ENCODE measurements around the gene VAX1.
A peak's percentile ranks its signal among the peaks of the same experiment; 100 is the strongest.
"Not testable (repeated sequence)": the region's sequence is repeated elsewhere in the genome, so short reads cannot be mapped to it uniquely, and the experiment has no call there.

The VAX1 gene

GRCh38 chr10:117134306-117135025 is 3.6 kb downstream of the VAX1 start:
- DNase-seq = peak; percentile 38 to 58 (median 46)

DNA sequence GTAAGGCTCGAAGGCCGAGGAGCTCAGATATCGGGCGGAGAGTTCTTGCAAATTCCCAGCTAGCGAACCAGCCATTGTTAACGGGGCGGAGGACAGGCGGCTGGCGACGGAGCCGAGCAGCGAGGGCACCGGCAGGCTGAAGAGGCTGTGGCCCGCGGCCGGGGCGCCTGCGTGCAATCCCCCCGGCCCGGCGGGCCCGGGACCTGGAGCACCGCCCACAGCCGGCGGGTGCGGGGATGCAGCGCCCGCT is 4.1 kb downstream of the VAX1 start:
- DNase-seq = no peak

GRCh38 chr10:117133273-117134055 is 4.6 kb downstream of the VAX1 start:
- no peak for DNase-seq

- DNase-seq = no peak
Observed at GRCh38 chr10:117132751-117133231, 5.3 kb downstream of the VAX1 start.

DNA sequence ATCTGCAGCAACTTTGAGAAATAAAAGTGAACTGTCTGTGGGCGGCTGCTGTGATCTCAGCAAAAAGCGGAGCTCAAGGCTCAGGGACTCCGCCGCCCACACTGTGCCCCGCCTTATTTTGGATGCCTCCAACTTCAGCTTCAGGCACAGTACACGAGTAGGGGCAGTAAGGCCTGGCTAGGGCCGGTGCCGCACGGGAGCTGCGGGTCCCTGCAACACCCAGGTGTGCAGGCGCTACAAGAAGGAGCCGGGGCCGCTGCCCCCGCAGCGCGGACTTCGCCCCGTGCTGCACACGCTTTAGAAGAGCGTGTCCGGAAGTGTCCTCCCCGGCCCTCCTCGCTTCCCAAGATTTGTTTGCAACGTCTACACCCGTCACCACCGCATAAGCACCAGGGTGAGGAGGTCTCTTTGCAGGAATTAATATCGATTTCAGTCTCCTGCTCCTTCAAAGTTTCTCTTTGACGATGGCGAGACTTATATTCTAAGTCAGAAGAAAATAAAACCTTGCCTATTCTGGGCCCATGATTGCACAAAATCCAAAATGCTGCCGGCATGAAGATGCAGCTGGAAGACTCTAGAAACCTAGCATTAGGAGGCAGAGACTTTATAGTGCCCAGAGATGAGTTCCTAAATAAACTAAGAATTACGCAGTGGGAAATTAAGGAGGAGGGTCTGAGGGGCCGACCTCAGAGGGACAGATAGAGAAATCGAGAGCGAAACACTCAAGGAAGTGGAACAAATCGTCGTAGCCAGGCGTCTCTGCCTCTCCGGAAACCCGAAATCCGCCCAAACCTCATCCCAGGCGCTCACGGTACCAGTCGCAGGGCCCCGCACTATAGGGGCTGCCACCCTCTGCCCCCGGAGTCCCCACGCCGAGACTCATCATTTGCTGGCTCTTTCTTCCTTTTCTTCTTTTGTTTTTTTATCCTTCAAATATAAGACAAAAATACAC is 6.4 kb downstream of the VAX1 start:
- peak; percentile 72 to 78 (median 73) for DNase-seq

GRCh38 chr10:117130862-117131375 is 7.2 kb downstream of the VAX1 start:
- no peak for DNase-seq

- DNase-seq = no peak
Observed at GRCh38 chr10:117130346-117130745, 7.7 kb downstream of the VAX1 start.

GRCh38 chr10:117126645-117127044 is 11.4 kb downstream of the VAX1 start:
- not testable (repeated sequence) for DNase-seq

- no peak for DNase-seq
Observed at GRCh38 chr10:117126034-117126433, 12.0 kb downstream of the VAX1 start.

- no peak for DNase-seq
Observed at GRCh38 chr10:117112220-117112619, 25.9 kb downstream of the VAX1 start.

DNA sequence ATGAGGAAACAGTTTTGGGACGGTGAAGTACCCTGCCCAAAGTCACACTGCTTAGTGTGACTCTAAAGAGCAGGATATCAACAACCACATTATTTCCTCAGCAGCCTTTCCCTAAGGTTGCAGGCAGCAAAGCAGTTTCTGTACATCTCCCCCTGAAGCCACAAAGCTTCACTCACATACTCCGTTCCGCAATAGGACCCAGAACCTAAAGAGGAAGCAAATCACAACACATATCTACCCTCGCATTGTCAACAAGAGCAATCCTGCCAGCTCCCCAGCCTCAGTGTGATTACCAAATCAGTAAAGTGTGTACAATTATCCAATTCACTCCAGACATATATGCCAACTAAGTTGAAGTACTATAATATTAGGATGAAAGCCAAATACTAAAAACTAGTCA is 30.8 kb downstream of the VAX1 start:
- peak in 2 of 3 donors; percentile 22 to 30 for DNase-seq

GRCh38 chr10:117096599-117097201 is 41.4 kb downstream of the VAX1 start:
- peak in 1 of 3 donors; percentile 17 for DNase-seq

DNA sequence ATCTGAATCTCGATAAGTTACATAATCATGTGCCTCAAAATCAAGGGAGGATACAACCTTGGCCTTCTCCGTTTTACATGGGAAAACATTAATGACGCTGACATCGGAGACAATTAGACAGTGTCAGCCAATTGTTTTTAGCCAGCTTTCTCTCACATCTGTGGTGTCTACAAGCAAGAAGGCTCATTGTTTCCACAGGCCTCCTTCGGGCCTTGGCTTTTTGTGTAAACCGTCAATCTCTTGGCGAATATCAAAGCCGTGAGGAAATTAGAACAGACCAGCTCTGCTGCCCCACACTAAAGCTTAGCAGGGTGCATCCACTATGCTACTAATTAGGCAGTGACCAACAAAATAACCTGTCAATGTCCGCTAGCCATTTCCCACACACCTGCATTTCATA is 43.2 kb downstream of the VAX1 start:
- DNase-seq = no peak

DNA sequence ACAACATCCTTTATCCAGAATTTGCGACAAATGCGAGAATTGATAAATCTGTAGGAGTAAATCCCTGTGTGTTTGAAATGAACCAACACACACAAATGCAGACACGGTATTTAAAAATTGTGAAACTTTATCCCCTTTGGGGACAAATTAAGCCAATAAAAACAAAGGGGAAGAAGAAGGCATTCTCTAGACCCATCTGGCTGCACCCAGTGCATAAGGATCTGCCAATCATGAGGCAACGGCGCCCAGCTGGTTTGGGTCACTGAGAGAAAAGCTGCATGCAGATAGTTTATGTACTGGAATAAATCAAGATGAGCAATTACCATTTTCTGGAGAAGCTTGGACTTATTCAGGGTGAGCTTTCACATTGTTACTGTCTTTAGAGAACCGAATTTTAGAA is 45.7 kb downstream of the VAX1 start:
- peak in 1 of 3 donors; percentile 15 for DNase-seq

- DNase-seq = no peak
Observed at GRCh38 chr10:117090834-117091233, 47.2 kb downstream of the VAX1 start.

DNA sequence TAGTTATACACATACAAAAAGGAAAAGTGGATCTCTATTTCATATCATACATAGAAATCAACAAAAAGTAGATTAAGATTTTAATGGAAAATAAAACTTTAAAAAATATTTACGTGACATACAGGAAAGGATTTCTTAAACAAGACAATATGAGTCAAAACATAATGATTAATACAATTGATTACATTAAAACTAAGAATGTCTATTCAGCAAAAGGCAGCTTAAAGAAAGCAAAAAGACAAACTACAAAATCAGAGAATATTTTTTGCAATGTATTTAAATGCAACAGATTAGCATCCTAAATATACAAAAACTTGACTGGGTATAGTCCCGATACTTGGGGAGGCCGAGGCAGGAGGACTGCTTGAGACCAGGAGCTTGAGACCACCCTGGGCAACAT is 50.5 kb downstream of the VAX1 start:
- DNase-seq = no peak

DNA sequence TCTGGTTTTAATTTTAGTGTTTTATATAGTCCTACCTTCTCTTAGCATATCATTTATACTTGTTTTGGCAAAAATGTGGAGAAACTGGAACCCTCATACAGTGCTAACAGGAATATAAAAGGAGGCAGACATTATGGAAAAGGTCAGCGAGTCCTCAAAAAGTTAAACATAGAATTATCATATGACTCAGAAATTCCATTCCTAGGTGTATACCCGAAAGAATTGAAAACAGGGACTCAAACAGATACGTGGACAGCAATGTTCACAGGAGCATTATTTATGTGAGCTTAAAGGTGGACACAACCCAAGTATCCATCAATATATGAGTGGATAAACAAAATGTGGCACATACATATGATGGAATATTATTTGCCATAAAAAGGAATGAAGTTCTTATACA is 51.5 kb downstream of the VAX1 start:
- no peak for DNase-seq

DNA sequence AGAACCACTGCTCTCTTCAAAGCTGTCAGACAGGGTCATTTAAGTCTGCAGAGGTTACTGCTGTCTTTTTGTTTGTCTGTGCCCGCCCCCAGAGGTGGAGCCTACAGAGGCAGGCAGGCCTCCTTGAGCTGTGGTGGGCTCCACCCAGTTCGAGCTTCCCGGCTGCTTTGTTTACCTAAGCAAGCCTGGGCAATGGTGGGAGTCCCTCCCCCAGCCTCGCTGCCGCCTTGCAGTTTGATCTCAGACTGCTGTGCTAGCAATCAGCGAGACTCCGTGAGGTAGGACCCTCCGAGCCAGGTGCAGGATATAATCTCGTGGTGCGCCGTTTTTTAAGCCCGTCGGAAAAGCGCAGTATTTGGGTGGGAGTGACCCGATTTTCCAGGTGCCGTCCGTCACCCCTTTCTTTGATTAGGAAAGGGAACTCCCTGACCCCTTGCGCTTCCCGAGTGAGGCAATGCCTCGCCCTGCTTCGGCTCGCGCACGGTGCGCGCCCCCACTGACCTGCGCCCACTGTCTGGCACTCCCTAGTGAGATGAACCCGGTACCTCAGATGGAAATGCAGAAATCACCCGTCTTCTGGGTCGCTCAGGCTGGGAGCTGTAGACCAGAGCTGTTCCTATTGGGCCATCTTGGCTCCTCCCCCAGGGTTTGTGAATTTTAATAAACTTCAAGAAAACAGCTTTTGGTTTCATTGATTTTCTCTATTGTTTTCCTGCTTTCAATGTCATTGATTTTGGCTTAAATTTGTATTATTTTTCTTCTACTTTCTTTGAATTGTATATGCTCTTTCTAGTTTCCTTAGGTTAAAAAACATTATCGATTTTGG is 53.4 kb downstream of the VAX1 start:
- not testable (repeated sequence) for DNase-seq

Data from suppressor macrophage treated with lipopolysaccharide for 1 hour (primary cell).